HCEC 1CT (cell line): Measurements from ENCODE around the gene HSD3B7.
"Not testable (repeated sequence)": the region's sequence is repeated elsewhere in the genome, so short reads cannot be mapped to it uniquely, and the experiment has no call there.

ENCODE experiments used
- DNase-seq: peaks from one replicate; pipeline ENCODE4 v3.0.0-alpha.2; 2017

HSD3B7 gene

GRCh38 chr16:30984669-30985400 is at the start of gene HSD3B7:
HSD3B7 (plus strand) TSS chr16:30985207; CDS start chr16:30985659, 452 bp downstream.
- DNase-seq, result peak; percentile 77

GRCh38 chr16:30937692-30938091 is 47.3 kb upstream of the HSD3B7 start:
- no peak for DNase-seq

- DNase-seq, result not testable (repeated sequence)
These were observed 45.4 kb upstream of the HSD3B7 start for GRCh38 chr16:30939571-30939970.

GRCh38 chr16:30941600-30942425 is 43.2 kb upstream of the HSD3B7 start:
- peak; percentile 58 for DNase-seq

- no peak for DNase-seq
These were observed 42.6 kb upstream of the HSD3B7 start for GRCh38 chr16:30942426-30942806.

- DNase-seq, result no peak
These were observed 40.7 kb upstream of the HSD3B7 start for GRCh38 chr16:30944352-30944751.

GRCh38 chr16:30946671-30947540 is 38.1 kb upstream of the HSD3B7 start:
- no peak for DNase-seq

- DNase-seq, result no peak
These were observed 37.5 kb upstream of the HSD3B7 start for GRCh38 chr16:30947541-30947858.

GRCh38 chr16:30947859-30948666 is 36.9 kb upstream of the HSD3B7 start:
- peak; percentile 96 for DNase-seq

- DNase-seq, result peak; percentile 74
These were observed 36.0 kb upstream of the HSD3B7 start, which contains the start of gene ORAI3 for GRCh38 chr16:30948667-30949649. ORAI3 (plus strand) TSS chr16:30949068; CDS start chr16:30949290, 222 bp downstream.

- DNase-seq, result peak; percentile 92
These were observed 35.1 kb upstream of the HSD3B7 start for GRCh38 chr16:30949650-30950515.

GRCh38 chr16:30950516-30951065 is 34.4 kb upstream of the HSD3B7 start:
- DNase-seq, result no peak

GRCh38 chr16:30951193-30951592 is 33.8 kb upstream of the HSD3B7 start:
- DNase-seq, result no peak

- no peak for DNase-seq
These were observed 33.3 kb upstream of the HSD3B7 start for GRCh38 chr16:30951750-30952149.

GRCh38 chr16:30953111-30953510 is 31.9 kb upstream of the HSD3B7 start:
- no peak for DNase-seq

- peak; percentile 67 for DNase-seq
These were observed 31.4 kb upstream of the HSD3B7 start for GRCh38 chr16:30953511-30954124.

- DNase-seq, result no peak
These were observed 30.0 kb upstream of the HSD3B7 start for GRCh38 chr16:30954993-30955392.

- peak; percentile 82 for DNase-seq
These were observed 28.2 kb upstream of the HSD3B7 start for GRCh38 chr16:30956601-30957455.
